BJ (cell line): ENCODE results near the gene CER1. TPM values are rescaled to one million over a fixed set of nuclear protein-coding genes. Genes with fewer than 3 reads are reported as not detected.

Experiments
- CTCF ChIA-PET: fragments of 350-600 bp; formaldehyde crosslinking; extraction: SDS; loops from one replicate; lab custom pipeline; 2021; ENCODE audit warnings: antibody characterized with exemption, inconsistent platforms; lab: Yijun Ruan, JAX
- POLR2A ChIA-PET: fragments of 300-600 bp; sonication (Branson Sonifier 250); formaldehyde crosslinking; extraction: SDS; loops from one replicate; lab custom pipeline; 2021; ENCODE audit warnings: antibody characterized with exemption; lab: Charles Lee
- DNase-seq: peaks from one replicate; pipeline ENCODE4 v3.0.0-alpha.2; 2011; ENCODE audit warnings: low read depth
- H3K27me3 ChIP-seq: 2 replicates; pipeline ENCODE4 v1.6.0; 2011; ENCODE audit warnings: low read length; ENCODE audit not compliant: control insufficient read depth, insufficient read depth
- H3K36me3 ChIP-seq: 2 replicates; pipeline ENCODE4 v1.5.1; 2011; ENCODE audit warnings: low read length; ENCODE audit not compliant: control insufficient read depth, insufficient read depth
- H3K4me3 ChIP-seq: 2 replicates; pipeline ENCODE4 v1.5.1; 2011; ENCODE audit warnings: low read depth, mild to moderate bottlenecking, control low read depth, low read length
- polyA plus RNA-seq: library from polyadenylated mRNA; depleted of rRNA; stranded (reverse); fragments of >200 nt; gene quantifications from 2 replicates; pipeline ENCODE4 v1.2.3, GENCODE V29; 2011
- TF ChIP-seq, protein P1 (sequence below): IDR thresholded peaks from 2 replicates; pipeline ENCODE4 v1.5.1; 2011; ENCODE audit warnings: low read depth, mild to moderate bottlenecking, control low read depth, inconsistent platforms, low read length, moderate library complexity; ENCODE audit not compliant: insufficient read depth

Gene CER1
- polyA plus RNA-seq, 1 experiment = not detected

DNA sequence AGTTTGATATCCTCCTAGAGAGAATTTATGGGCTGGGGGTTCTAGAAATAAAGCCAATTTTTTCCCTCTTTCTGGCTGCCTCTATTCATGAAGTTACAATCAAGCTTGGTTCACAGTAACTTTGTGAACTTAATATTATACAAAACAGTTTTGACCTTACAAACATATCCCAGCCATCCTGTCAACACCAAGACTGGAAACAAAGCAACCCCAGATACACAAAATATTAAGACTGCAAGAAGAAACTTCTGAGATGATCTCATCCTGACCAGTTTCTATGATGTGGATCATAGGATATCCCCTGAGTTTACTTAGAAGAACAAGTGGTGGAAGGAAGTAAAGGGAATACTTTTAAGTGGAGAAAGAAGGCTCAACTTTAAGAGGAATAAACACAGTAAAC is 28.3 kb upstream of the CER1 start:
- H3K27me3 ChIP-seq = no peaks in the 10 kb centered on the region
- no peak for DNase-seq
- ChIA-PET CTCF (interaction anchor here (0.6 to 1.3 kb wide), 4 partner anchors 9 to 392 kb away, joined by 3 read pairs; no protein-coding TSS in a partner anchor), POLR2A (no interaction called here)
- TF ChIP-seq, protein P1, sequence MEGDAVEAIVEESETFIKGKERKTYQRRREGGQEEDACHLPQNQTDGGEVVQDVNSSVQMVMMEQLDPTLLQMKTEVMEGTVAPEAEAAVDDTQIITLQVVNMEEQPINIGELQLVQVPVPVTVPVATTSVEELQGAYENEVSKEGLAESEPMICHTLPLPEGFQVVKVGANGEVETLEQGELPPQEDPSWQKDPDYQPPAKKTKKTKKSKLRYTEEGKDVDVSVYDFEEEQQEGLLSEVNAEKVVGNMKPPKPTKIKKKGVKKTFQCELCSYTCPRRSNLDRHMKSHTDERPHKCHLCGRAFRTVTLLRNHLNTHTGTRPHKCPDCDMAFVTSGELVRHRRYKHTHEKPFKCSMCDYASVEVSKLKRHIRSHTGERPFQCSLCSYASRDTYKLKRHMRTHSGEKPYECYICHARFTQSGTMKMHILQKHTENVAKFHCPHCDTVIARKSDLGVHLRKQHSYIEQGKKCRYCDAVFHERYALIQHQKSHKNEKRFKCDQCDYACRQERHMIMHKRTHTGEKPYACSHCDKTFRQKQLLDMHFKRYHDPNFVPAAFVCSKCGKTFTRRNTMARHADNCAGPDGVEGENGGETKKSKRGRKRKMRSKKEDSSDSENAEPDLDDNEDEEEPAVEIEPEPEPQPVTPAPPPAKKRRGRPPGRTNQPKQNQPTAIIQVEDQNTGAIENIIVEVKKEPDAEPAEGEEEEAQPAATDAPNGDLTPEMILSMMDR = no peak
- H3K4me3 ChIP-seq = no peak overlapping the region
- H3K36me3 ChIP-seq = no peaks in the 10 kb centered on the region

GRCh38 chr9:14749741-14750211 is 27.2 kb upstream of the CER1 start:
- Histone ChIP-seq H3K27me3 (no peaks in the 10 kb centered on the region), H3K36me3 (no peaks in the 10 kb centered on the region), H3K4me3 (no peak overlapping the region)
- ChIA-PET CTCF (interaction anchor here (1.1 to 1.3 kb wide), 2 partner anchors 8 to 13 kb away, joined by 3 to 4 read pairs; no protein-coding TSS in a partner anchor), POLR2A (no interaction called here)
- no peak for DNase-seq
- TF ChIP-seq, protein P1 = no peak

DNA sequence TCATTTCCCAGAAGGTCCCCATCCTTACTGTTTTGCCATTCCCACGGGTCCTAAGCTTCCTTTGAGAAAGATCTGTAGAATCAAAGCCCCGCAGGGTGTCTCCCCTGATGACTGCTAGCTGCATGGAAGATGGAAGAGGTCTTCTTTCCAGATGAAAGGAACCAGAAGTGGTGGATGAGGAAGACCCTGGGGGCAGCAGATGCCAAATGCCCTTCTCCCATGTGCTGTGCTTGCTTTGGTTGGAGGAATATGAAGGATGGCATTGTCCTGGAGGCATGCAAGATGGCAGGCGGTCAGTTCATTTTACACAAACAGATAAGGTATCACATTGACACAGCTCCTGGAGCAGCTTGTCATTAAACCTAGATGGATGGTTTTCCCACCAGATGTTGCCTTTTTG is 25.8 kb upstream of the CER1 start:
- Histone ChIP-seq H3K27me3 (no peaks in the 10 kb centered on the region), H3K4me3 (no peak overlapping the region), H3K36me3 (no peaks in the 10 kb centered on the region)
- no peak for DNase-seq
- TF ChIP-seq, protein P1 = no peak
- ChIA-PET POLR2A (no interaction called here), CTCF (interaction anchor here (0.6 to 1.1 kb wide), 2 partner anchors 12 to 14 kb away, joined by 3 read pairs; no protein-coding TSS in a partner anchor)

DNA sequence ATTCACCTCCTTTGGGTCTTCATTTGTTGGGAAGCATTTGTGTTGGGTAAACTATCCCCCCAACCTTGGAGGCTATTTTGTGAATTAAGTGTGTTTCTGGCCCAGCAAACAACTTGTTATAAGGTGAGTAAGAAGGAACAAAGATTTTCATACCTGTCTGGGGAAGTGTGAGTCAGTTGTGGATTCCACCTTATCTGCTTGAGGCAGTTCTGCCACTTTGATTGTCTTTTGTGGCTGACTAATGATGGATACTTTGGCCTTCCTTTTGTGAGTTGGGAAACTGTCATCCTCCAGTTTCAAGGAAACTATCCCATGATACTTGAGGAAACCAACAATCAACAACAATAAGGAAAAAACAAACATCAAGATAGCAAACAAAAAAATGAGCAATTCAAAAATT is 24.6 kb upstream of the CER1 start:
- DNase-seq = no peak
- TF ChIP-seq, protein P1 = no peak
- no peaks in the 10 kb centered on the region for H3K36me3 ChIP-seq
- no peak overlapping the region for H3K4me3 ChIP-seq
- ChIA-PET POLR2A (no interaction called here), CTCF (interaction anchor here (1.0 kb wide), 1 partner anchor 9 kb away, joined by 3 read pairs; no protein-coding TSS in a partner anchor)
- no peaks in the 10 kb centered on the region for H3K27me3 ChIP-seq

GRCh38 chr9:14746626-14747025 is 24.1 kb upstream of the CER1 start:
- CTCF ChIA-PET = no interaction called here
- DNase-seq = no peak
- no peak overlapping the region for H3K4me3 ChIP-seq
- TF ChIP-seq, protein P1 = no peak
- POLR2A ChIA-PET = no interaction called here
- no peaks in the 10 kb centered on the region for H3K36me3 ChIP-seq
- no peaks in the 10 kb centered on the region for H3K27me3 ChIP-seq
